Panc1 (cell line): ENCODE data around the gene HIGD1C. TPM values are rescaled to one million over a fixed set of nuclear protein-coding genes. Genes with fewer than 3 reads are reported as not detected.
"Not testable (repeated sequence)": the region's sequence is repeated elsewhere in the genome, so short reads cannot be mapped to it uniquely, and the experiment has no call there.

ENCODE experiments used
- ATAC-seq: fragments of 200-7000 bp; cut with Tn5 transposase; 2 replicates; pipeline ENCODE4 v1.9.1; 2020; ENCODE audit warnings: mild to moderate bottlenecking, moderate library complexity
- BruUV-seq: library from RNA; stranded (reverse); fragments of 400-500 nt; replicated peaks from 2 replicates; lab custom pipeline; 2021; lab: Mats Ljungman, UMichigan
- CTCF ChIA-PET: fragments of 300-600 bp; sonication (Branson Sonifier 250); formaldehyde crosslinking; loops from one replicate; lab custom pipeline; 2022; ENCODE audit warnings: antibody characterized with exemption; lab: Charles Lee
- POLR2A ChIA-PET: fragments of 300-600 bp; sonication (Branson Sonifier 250); formaldehyde crosslinking; loops from one replicate; lab custom pipeline; 2022; ENCODE audit warnings: antibody characterized with exemption; lab: Charles Lee
- DNase-seq: peaks from one replicate; pipeline ENCODE4 v3.0.0-alpha.2; 2010; ENCODE audit warnings: low read depth, low spot score
- H3K27ac ChIP-seq: 2 replicates; pipeline ENCODE4 v1.5.1; 2011; ENCODE audit warnings: mild to moderate bottlenecking, low read length, inconsistent platforms
- H3K27me3 ChIP-seq: fragments of 200-500 bp; sonication (Bioruptor generic); 2 replicates; pipeline ENCODE4 v1.6.0; 2014; ENCODE audit warnings: low read length, inconsistent platforms; ENCODE audit not compliant: control insufficient read depth, insufficient read depth
- H3K36me3 ChIP-seq: fragments of 200-500 bp; sonication (Bioruptor generic); 2 replicates; pipeline ENCODE4 v1.5.1; 2014; ENCODE audit warnings: inconsistent platforms, mild to moderate bottlenecking, low read length, moderate library complexity; ENCODE audit not compliant: control insufficient read depth, insufficient read depth
- H3K4me1 ChIP-seq: 2 replicates; pipeline ENCODE4 v1.5.1; 2011; ENCODE audit warnings: inconsistent platforms, mild to moderate bottlenecking, low read length, moderate library complexity; ENCODE audit not compliant: control insufficient read depth, insufficient read depth
- H3K4me3 ChIP-seq, 2 experiments: 2 replicates each; pipeline ENCODE4 v1.5.1; 2011 to 2012; ENCODE audit warnings: low read depth in 2 of 2, low read length in 2 of 2, mild to moderate bottlenecking in 2 of 2, inconsistent platforms in 1 of 2, moderate library complexity in 1 of 2
- H3K9me3 ChIP-seq: fragments of 200-500 bp; sonication (Bioruptor generic); 2 replicates; pipeline ENCODE4 v1.5.1; 2014; ENCODE audit warnings: low read depth, mild to moderate bottlenecking, inconsistent platforms, low read length, moderate library complexity; ENCODE audit not compliant: control insufficient read depth, insufficient read depth
- POLR2AphosphoS5 ChIP-seq: IDR thresholded peaks from 2 replicates; pipeline ENCODE4 v1.6.1; 2012; ENCODE audit warnings: mild to moderate bottlenecking, low read depth, low read length, moderate library complexity
- SIN3A ChIP-seq: IDR thresholded peaks from 2 replicates; pipeline ENCODE4 v1.6.1; 2012; ENCODE audit warnings: low read depth, mild to moderate bottlenecking, low read length, moderate library complexity, borderline replicate concordance; ENCODE audit not compliant: insufficient read depth
- TCF7L2 ChIP-seq: IDR thresholded peaks from 2 replicates; pipeline ENCODE4 v1.6.1; 2011; ENCODE audit warnings: mild to moderate bottlenecking, low read depth, low read length, inconsistent platforms
- in situ Hi-C: cut with HindIII; loops from 2 replicates; pipeline ENCODE4 v1.10.0; 2016; ENCODE audit warnings: low sequenced_read_pairs, low pct_unique_long_range_greater_than_20kb
- intact Hi-C: fragments of 100-400 bp; cut with micrococcal nuclease; formaldehyde crosslinking; loops from one replicate; pipeline ENCODE4 v1.10.0; 2022; ENCODE audit not compliant: unreplicated experiment
- total RNA-seq: library from RNA; stranded (reverse); gene quantifications from one replicate; pipeline ENCODE4 v1.2.1, GENCODE V29; 2021; ENCODE audit not compliant: unreplicated experiment
- TF ChIP-seq, protein P1 (sequence below): fragments of 450-650 bp; IDR thresholded peaks from 2 replicates; pipeline ENCODE4 v1.5.1; 2017; ENCODE audit warnings: mild to moderate bottlenecking
- TF ChIP-seq, protein P2 (sequence below), 2 experiments: IDR thresholded peaks; 2 replicates each; pipeline ENCODE4 v1.6.1; 2011 to 2012; ENCODE audit warnings: low read depth in 2 of 2, control low read depth in 1 of 2, low read length in 1 of 2, mild to moderate bottlenecking in 1 of 2, moderate library complexity in 1 of 2; ENCODE audit not compliant: insufficient read depth in 1 of 2

Gene HIGD1C
- total RNA-seq, 1 experiment from 2014 or later = not detected

DNA sequence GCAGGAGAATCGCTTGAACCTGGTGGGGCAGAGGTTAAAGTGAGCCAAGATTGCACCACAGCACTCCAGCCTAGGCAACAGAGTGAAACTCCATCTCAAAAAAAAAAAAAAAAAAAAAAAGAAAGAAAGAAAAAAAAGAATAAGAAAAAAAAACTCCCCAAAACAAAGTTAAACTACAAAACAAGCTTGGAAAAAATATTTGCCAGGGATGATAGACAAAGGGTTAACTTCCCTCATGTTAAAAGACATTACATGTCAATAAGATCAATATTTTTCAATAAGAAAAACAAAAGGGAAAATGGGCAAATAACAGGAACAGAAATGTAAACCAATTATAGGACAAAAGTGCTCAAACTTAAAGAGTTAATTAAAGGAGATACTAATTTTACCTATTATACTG is 26.4 kb upstream of the HIGD1C start:
- no peaks in the 10 kb centered on the region for H3K4me1 ChIP-seq
- no peaks in the 10 kb centered on the region for H3K27me3 ChIP-seq
- ATAC-seq (no peak), DNase-seq (no peak)
- ChIA-PET POLR2A (no interaction called here), CTCF (no interaction called here)
- TF ChIP-seq, protein P1, sequence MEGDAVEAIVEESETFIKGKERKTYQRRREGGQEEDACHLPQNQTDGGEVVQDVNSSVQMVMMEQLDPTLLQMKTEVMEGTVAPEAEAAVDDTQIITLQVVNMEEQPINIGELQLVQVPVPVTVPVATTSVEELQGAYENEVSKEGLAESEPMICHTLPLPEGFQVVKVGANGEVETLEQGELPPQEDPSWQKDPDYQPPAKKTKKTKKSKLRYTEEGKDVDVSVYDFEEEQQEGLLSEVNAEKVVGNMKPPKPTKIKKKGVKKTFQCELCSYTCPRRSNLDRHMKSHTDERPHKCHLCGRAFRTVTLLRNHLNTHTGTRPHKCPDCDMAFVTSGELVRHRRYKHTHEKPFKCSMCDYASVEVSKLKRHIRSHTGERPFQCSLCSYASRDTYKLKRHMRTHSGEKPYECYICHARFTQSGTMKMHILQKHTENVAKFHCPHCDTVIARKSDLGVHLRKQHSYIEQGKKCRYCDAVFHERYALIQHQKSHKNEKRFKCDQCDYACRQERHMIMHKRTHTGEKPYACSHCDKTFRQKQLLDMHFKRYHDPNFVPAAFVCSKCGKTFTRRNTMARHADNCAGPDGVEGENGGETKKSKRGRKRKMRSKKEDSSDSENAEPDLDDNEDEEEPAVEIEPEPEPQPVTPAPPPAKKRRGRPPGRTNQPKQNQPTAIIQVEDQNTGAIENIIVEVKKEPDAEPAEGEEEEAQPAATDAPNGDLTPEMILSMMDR = no peak
- no peak for TF ChIP-seq SIN3A
- no peak for TF ChIP-seq TCF7L2
- TF ChIP-seq, protein P2, sequence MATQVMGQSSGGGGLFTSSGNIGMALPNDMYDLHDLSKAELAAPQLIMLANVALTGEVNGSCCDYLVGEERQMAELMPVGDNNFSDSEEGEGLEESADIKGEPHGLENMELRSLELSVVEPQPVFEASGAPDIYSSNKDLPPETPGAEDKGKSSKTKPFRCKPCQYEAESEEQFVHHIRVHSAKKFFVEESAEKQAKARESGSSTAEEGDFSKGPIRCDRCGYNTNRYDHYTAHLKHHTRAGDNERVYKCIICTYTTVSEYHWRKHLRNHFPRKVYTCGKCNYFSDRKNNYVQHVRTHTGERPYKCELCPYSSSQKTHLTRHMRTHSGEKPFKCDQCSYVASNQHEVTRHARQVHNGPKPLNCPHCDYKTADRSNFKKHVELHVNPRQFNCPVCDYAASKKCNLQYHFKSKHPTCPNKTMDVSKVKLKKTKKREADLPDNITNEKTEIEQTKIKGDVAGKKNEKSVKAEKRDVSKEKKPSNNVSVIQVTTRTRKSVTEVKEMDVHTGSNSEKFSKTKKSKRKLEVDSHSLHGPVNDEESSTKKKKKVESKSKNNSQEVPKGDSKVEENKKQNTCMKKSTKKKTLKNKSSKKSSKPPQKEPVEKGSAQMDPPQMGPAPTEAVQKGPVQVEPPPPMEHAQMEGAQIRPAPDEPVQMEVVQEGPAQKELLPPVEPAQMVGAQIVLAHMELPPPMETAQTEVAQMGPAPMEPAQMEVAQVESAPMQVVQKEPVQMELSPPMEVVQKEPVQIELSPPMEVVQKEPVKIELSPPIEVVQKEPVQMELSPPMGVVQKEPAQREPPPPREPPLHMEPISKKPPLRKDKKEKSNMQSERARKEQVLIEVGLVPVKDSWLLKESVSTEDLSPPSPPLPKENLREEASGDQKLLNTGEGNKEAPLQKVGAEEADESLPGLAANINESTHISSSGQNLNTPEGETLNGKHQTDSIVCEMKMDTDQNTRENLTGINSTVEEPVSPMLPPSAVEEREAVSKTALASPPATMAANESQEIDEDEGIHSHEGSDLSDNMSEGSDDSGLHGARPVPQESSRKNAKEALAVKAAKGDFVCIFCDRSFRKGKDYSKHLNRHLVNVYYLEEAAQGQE (IDR thresholded peaks at IDR 0.05; ENCODE audit: insufficient read depth in 1 of 2, low read depth in 2 of 2, low read length in 1 of 2) = no peak
- TF ChIP-seq POLR2AphosphoS5 = no peak
- H3K36me3 ChIP-seq = no peaks in the 10 kb centered on the region
- in situ Hi-C loops = no loop called here
- no peak overlapping the region for H3K27ac ChIP-seq
- no TSS peak for BruUV-seq
- peak overlapping the region in 1 of 2 experiments; percentile 26; a peak in 1 of 4 replicates for H3K4me3 ChIP-seq
- H3K9me3 ChIP-seq = no peaks in the 10 kb centered on the region
- intact Hi-C loops = no loop called here

DNA sequence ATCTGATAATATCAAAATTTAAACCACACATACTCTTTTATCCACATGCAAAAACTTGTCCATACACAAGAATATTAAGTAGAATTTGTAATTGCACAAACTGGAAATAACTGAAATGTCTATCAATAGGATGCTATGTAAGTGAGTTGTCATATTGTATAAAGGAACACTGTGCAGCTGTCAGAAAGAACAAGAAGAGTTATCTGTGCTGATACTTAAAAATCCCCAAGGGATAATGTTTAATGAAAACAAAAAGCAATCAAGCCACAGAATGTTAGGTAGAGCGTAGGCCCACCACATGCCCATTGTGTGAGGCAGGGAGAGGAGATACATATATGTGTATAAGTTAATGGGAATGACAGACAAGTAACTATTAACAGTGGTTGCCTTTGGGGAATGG is 25.9 kb upstream of the HIGD1C start:
- TF ChIP-seq, protein P2 (IDR thresholded peaks at IDR 0.05; ENCODE audit: insufficient read depth in 1 of 2, low read depth in 2 of 2, low read length in 1 of 2) = no peak
- in situ Hi-C loops (no loop called here), intact Hi-C loops (no loop called here)
- Histone ChIP-seq H3K27me3 (no peaks in the 10 kb centered on the region), H3K9me3 (no peaks in the 10 kb centered on the region), H3K4me3 (no peak overlapping the region), H3K4me1 (no peaks in the 10 kb centered on the region), H3K27ac (no peak overlapping the region), H3K36me3 (no peaks in the 10 kb centered on the region)
- no peak for ATAC-seq
- ChIA-PET CTCF (no interaction called here), POLR2A (no interaction called here)
- no TSS peak for BruUV-seq
- no peak for DNase-seq

DNA sequence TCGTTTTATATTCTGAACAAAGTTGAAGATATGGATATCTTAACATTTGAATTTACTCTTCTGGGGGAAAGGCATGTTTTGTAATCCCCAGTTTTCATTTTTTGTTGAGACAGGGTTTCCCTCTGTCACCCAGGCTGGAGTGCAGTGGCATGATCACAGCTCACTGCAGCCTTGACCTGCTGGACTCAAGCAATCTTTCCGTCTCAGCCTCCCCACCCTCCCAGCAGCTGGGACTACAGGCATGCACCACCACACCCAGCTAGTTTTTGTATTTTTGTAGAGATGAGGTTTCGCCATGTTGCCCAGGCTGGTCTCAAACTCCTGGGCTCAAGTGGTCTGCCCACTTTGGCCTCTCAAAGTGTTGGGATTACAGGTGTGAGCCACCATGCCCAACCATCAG is 25.4 kb upstream of the HIGD1C start:
- BruUV-seq, CTCF ChIA-PET, H3K36me3 ChIP-seq, H3K27ac ChIP-seq, POLR2A ChIA-PET, H3K9me3 ChIP-seq, DNase-seq, intact Hi-C loops, in situ Hi-C loops, H3K27me3 ChIP-seq, H3K4me3 ChIP-seq, H3K4me1 ChIP-seq, ATAC-seq: not testable (repeated sequence)
